Measurements from ENCODE around the gene FGD3. TPM values are rescaled to one million over a fixed set of nuclear protein-coding genes. Genes with fewer than 3 reads are reported as not detected.
A peak's percentile ranks its signal among the peaks of the same experiment; 100 is the strongest.

The FGD3 gene
- total and polyA plus RNA-seq, 2 experiments from 2014 or later = 5.8 to 6.5 TPM

- Histone ChIP-seq H3K27ac (no peak overlapping the region), H4K20me1 (ENCODE audit: insufficient read depth, poor library complexity, severe bottlenecking) (no peaks in the 10 kb centered on the region), H3K36me3 (replicated peaks; ENCODE audit: insufficient read depth, low read depth) (no peaks in the 10 kb centered on the region), H2AFZ (no peak overlapping the region), H3K79me2 (no peaks in the 10 kb centered on the region), H3K4me2 (no peak overlapping the region), H3K4me1 (ENCODE audit: insufficient read depth) (peaks cover 13% of the 10 kb centered on the region), H3K9me2 (replicated peaks; ENCODE audit: insufficient read depth) (no peaks in the 10 kb centered on the region), H3K4me3 (no peak overlapping the region), H3K9me3 (ENCODE audit: low read depth) (no peaks in the 10 kb centered on the region), H3K27me3 (no peaks in the 10 kb centered on the region)
- DNase-seq (ENCODE audit: low spot score) = no peak
- 96% methylated on average over 11 of the region's 11 CpGs for WGBS (ENCODE audit: low lambda C conversion rate, missing lambda C conversion rate)
- TF ChIP-seq EZH2 (IDR thresholded peaks at IDR 0.05; ENCODE audit: borderline replicate concordance) (no peak), EZH2phosphoT487 (IDR thresholded peaks at IDR 0.05; ENCODE audit: low read depth, severe bottlenecking, unreplicated experiment) (no peak), CTCF (IDR thresholded peaks at IDR 0.05; ENCODE audit: poor library complexity) (no peak)
Measured at GRCh38 chr9:92950359-92950955, 3.1 kb downstream of the FGD3 start.

GRCh38 chr9:92952906-92953610, 5.7 kb downstream of the FGD3 start:
- WGBS (ENCODE audit: low lambda C conversion rate, missing lambda C conversion rate) = 80% methylated on average over 9 of the region's 9 CpGs
- Histone ChIP-seq H3K36me3 (replicated peaks; ENCODE audit: insufficient read depth, low read depth) (no peaks in the 10 kb centered on the region), H3K27me3 (no peaks in the 10 kb centered on the region), H3K4me1 (ENCODE audit: insufficient read depth) (peaks cover 13% of the 10 kb centered on the region), H3K79me2 (no peaks in the 10 kb centered on the region), H3K27ac (peak overlapping the region; percentile 27), H3K9me2 (replicated peaks; ENCODE audit: insufficient read depth) (no peaks in the 10 kb centered on the region), H3K4me2 (no peak overlapping the region), H3K9me3 (ENCODE audit: low read depth) (no peaks in the 10 kb centered on the region), H4K20me1 (ENCODE audit: insufficient read depth, poor library complexity, severe bottlenecking) (no peaks in the 10 kb centered on the region), H2AFZ (no peak overlapping the region), H3K4me3 (no peak overlapping the region)
- TF ChIP-seq CTCF (IDR thresholded peaks at IDR 0.05; ENCODE audit: poor library complexity) (no peak), EZH2 (IDR thresholded peaks at IDR 0.05; ENCODE audit: borderline replicate concordance) (no peak), EZH2phosphoT487 (IDR thresholded peaks at IDR 0.05; ENCODE audit: low read depth, severe bottlenecking, unreplicated experiment) (no peak)
- DNase-seq (ENCODE audit: low spot score) = no peak

- no peak overlapping the region for H3K4me3 ChIP-seq
- H3K4me2 ChIP-seq = no peak overlapping the region
- H3K36me3 ChIP-seq (replicated peaks; ENCODE audit: insufficient read depth, low read depth) = no peaks in the 10 kb centered on the region
- H2AFZ ChIP-seq = no peak overlapping the region
- no peak for TF ChIP-seq EZH2phosphoT487 (IDR thresholded peaks at IDR 0.05; ENCODE audit: low read depth, severe bottlenecking, unreplicated experiment)
- no peak for TF ChIP-seq EZH2 (IDR thresholded peaks at IDR 0.05; ENCODE audit: borderline replicate concordance)
- TF ChIP-seq CTCF (IDR thresholded peaks at IDR 0.05; ENCODE audit: poor library complexity) = no peak
- no peaks in the 10 kb centered on the region for H3K27me3 ChIP-seq
- no peaks in the 10 kb centered on the region for H3K9me2 ChIP-seq (replicated peaks; ENCODE audit: insufficient read depth)
- WGBS (ENCODE audit: low lambda C conversion rate, missing lambda C conversion rate) = 78% methylated on average over 10 of the region's 10 CpGs
- peak overlapping the region; percentile 43 for H3K27ac ChIP-seq
- H3K4me1 ChIP-seq (ENCODE audit: insufficient read depth) = peaks cover 13% of the 10 kb centered on the region
- H3K9me3 ChIP-seq (ENCODE audit: low read depth) = no peaks in the 10 kb centered on the region
- H4K20me1 ChIP-seq (ENCODE audit: insufficient read depth, poor library complexity, severe bottlenecking) = no peaks in the 10 kb centered on the region
- DNase-seq (ENCODE audit: low spot score) = no peak
- no peaks in the 10 kb centered on the region for H3K79me2 ChIP-seq
Measured at GRCh38 chr9:92954049-92954861, 6.9 kb downstream of the FGD3 start.
